Endothelial cell (in vitro differentiated cells): ENCODE data around the gene DHRSX. TPM values are rescaled to one million over a fixed set of nuclear protein-coding genes. Genes with fewer than 3 reads are reported as not detected.
"Not testable (repeated sequence)": the region's sequence is repeated elsewhere in the genome, so short reads cannot be mapped to it uniquely, and the experiment has no call there.

Source experiments
- DNase-seq: peaks from one replicate; pipeline ENCODE4 v3.0.0; 2021; ENCODE audit warnings: low spot score
- H3K27ac Mint-ChIP-seq: one replicate; pipeline ENCODE4 v1.8.0; 2021; ENCODE audit warnings: mixed read lengths, inconsistent platforms; ENCODE audit not compliant: unreplicated experiment
- H3K27me3 Mint-ChIP-seq: one replicate; pipeline ENCODE4 v1.8.0; 2021; ENCODE audit warnings: mild to moderate bottlenecking, moderate library complexity, mixed read lengths, inconsistent platforms; ENCODE audit not compliant: unreplicated experiment
- H3K36me3 Mint-ChIP-seq: one replicate; pipeline ENCODE4 v1.8.0; 2021; ENCODE audit warnings: mild to moderate bottlenecking, low read depth, mixed read lengths, inconsistent platforms; ENCODE audit not compliant: unreplicated experiment
- H3K4me1 Mint-ChIP-seq: one replicate; pipeline ENCODE4 v1.8.0; 2021; ENCODE audit warnings: mild to moderate bottlenecking, mixed read lengths, inconsistent platforms; ENCODE audit not compliant: unreplicated experiment
- H3K4me3 Mint-ChIP-seq: one replicate; pipeline ENCODE4 v1.8.0; 2021; ENCODE audit warnings: mild to moderate bottlenecking, mixed read lengths, inconsistent platforms; ENCODE audit not compliant: unreplicated experiment
- H3K9me3 Mint-ChIP-seq: one replicate; pipeline ENCODE4 v1.8.0; 2021; ENCODE audit warnings: mixed read lengths, inconsistent platforms; ENCODE audit not compliant: unreplicated experiment
- CTCF ChIP-seq: fragments of 200-600 bp; sonication (generic); IDR thresholded peaks from one replicate; pipeline ENCODE4 v1.5.0; 2021; ENCODE audit warnings: antibody characterized with exemption; ENCODE audit not compliant: unreplicated experiment
- total RNA-seq: library from RNA; stranded (reverse); fragmentation: NEBNext Ultra II Directional; extraction: Animal tissue kit (Norgen Biotek cat#: 25700); gene quantifications from one replicate; pipeline ENCODE4 v1.2.1, GENCODE V29; 2021; ENCODE audit not compliant: unreplicated experiment

DHRSX gene
- total RNA-seq, 1 donor from 2014 or later: 22.2 TPM

- no peak for TF ChIP-seq CTCF
- Mint-ChIP-seq H3K4me3 (no peak overlapping the region), H3K9me3 (no peaks in the 10 kb centered on the region), H3K36me3 (no peaks in the 10 kb centered on the region), H3K4me1 (no peaks in the 10 kb centered on the region), H3K27ac (no peak overlapping the region), H3K27me3 (no peaks in the 10 kb centered on the region)
- DNase-seq: no peak
Measured at GRCh38 chrX:2539586-2539985, 38.8 kb upstream of the DHRSX start.

- Mint-ChIP-seq H3K27ac (no peak overlapping the region), H3K4me1 (no peaks in the 10 kb centered on the region), H3K27me3 (no peaks in the 10 kb centered on the region), H3K36me3 (no peaks in the 10 kb centered on the region), H3K4me3 (no peak overlapping the region), H3K9me3 (no peaks in the 10 kb centered on the region)
- no peak for TF ChIP-seq CTCF
- DNase-seq: no peak
Measured at GRCh38 chrX:2538031-2538757, 37.4 kb upstream of the DHRSX start.

GRCh38 chrX:2536974-2537373 lies 36.2 kb upstream of the DHRSX start:
- TF ChIP-seq CTCF: no peak
- Mint-ChIP-seq H3K27me3 (no peaks in the 10 kb centered on the region), H3K27ac (no peak overlapping the region), H3K4me1 (no peaks in the 10 kb centered on the region), H3K4me3 (no peak overlapping the region), H3K9me3 (no peaks in the 10 kb centered on the region), H3K36me3 (no peaks in the 10 kb centered on the region)
- DNase-seq: no peak

GRCh38 chrX:2536141-2536540 lies 35.4 kb upstream of the DHRSX start:
- H3K27ac Mint-ChIP-seq: no peak overlapping the region
- TF ChIP-seq CTCF: no peak
- no peaks in the 10 kb centered on the region for H3K27me3 Mint-ChIP-seq
- H3K36me3 Mint-ChIP-seq: no peaks in the 10 kb centered on the region
- no peaks in the 10 kb centered on the region for H3K4me1 Mint-ChIP-seq
- DNase-seq: no peak
- no peak overlapping the region for H3K4me3 Mint-ChIP-seq
- H3K9me3 Mint-ChIP-seq: no peaks in the 10 kb centered on the region

GRCh38 chrX:2534261-2535021 lies 33.7 kb upstream of the DHRSX start:
- not testable (repeated sequence) for H3K4me3 Mint-ChIP-seq, H3K36me3 Mint-ChIP-seq, H3K9me3 Mint-ChIP-seq, H3K27me3 Mint-ChIP-seq, DNase-seq, H3K27ac Mint-ChIP-seq, H3K4me1 Mint-ChIP-seq
